ENCODE measurements around the gene MSI2.

- no peak for TF ChIP-seq POLR2A (IDR thresholded peaks at IDR 0.05)
- no peak for TF ChIP-seq POLR2AphosphoS5 (IDR thresholded peaks at IDR 0.05)
Measured at GRCh38 chr17:57597101-57597500, 340.8 kb downstream of the MSI2 start.

Data from suprapubic skin (tissue), 4 donors.